HG02840 (cell line): ENCODE results near the gene SIAH1.
A peak's percentile ranks its signal among the peaks of the same experiment; 100 is the strongest.
"Not testable (repeated sequence)": the region's sequence is repeated elsewhere in the genome, so short reads cannot be mapped to it uniquely, and the experiment has no call there.

ENCODE experiments used
- ATAC-seq: cut with Tn5 transposase; IDR thresholded peaks from one replicate; pipeline ENCODE4 v1.9.1; 2021; ENCODE audit warnings: mild to moderate bottlenecking, moderate library complexity, moderate number of reproducible peaks; ENCODE audit not compliant: unreplicated experiment, low FRiP score

Gene SIAH1, protein sequence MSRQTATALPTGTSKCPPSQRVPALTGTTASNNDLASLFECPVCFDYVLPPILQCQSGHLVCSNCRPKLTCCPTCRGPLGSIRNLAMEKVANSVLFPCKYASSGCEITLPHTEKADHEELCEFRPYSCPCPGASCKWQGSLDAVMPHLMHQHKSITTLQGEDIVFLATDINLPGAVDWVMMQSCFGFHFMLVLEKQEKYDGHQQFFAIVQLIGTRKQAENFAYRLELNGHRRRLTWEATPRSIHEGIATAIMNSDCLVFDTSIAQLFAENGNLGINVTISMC

GRCh38 chr16:48385253-48386150 lies at the start of gene SIAH1:
Gene SIAH1 (minus strand): TSS chr16:48385413. CDS start chr16:48362428, 22,985 bp downstream.
- peak; percentile 80 for ATAC-seq

- no peak for ATAC-seq
These were observed 49.6 kb upstream of the SIAH1 start for GRCh38 chr16:48434653-48435317.

DNA sequence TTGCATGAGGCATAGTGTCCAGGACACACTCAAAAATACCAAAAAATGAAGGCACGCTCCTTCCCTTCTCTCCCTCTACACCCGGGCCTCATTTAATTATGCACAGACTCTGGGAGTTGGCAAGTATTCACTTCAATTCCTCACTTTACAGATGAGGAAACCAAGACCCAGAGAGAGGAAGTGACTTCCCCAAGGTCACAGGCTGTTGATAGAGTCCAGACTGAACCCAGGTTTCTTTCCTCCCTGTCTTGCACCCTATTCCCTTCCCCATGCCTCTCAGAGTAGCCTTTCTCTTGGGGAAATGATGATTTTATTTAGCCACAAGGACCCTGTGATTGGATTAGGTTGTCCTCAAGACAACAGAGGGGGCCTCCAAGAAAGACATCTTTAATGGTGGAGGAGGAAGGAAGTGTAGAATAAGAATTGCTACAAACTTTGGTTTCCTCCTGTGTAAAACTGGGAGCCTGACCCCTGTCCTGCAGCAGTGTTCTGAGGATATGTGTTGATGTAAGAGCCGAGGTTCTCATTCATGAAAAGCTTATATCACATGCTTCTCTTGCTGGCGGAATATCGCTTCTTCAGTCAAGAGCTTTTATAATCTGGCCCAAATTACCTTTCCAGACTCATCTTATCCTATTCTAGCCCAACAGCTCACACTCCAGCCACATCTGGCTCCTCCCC lies 48.8 kb upstream of the SIAH1 start:
- no peak for ATAC-seq

DNA sequence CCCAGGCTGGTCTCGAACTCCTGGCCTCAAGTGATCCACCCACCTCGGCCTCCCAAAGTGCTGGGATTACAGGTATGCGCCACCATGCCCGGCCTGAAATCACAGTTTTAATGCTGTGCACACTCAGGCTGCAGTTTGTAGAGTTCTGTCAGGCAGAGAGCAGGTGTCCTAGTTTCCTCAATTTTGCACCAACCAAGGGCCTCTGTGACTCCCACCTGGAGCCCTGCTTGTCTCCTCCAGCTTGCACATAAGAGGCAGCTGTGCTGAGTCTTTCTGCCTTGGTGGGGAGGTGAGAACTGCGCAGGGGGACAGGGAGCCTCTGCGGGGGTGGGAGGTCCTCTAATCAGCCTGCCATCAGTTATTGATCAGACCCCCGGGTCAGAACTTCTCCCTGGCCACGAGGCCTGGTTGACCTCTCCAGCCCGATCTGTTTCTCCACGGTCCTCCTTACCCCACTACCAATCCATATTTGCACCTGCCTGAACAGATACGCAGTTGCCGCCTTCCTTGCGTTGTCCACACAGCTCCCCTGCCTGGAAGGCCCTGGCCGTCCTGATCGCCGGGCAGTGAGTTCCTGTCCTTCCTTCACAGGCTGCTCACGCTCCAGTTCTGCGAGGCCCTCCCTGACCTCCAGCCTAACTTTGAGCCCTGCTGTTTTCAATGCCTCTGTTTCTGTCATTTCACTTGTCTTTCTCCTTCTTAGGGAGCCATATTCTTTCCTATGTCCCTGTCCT lies 48.1 kb upstream of the SIAH1 start:
- no peak for ATAC-seq

- ATAC-seq, result peak; percentile 62
These were observed 46.9 kb upstream of the SIAH1 start for GRCh38 chr16:48432136-48432535.

DNA sequence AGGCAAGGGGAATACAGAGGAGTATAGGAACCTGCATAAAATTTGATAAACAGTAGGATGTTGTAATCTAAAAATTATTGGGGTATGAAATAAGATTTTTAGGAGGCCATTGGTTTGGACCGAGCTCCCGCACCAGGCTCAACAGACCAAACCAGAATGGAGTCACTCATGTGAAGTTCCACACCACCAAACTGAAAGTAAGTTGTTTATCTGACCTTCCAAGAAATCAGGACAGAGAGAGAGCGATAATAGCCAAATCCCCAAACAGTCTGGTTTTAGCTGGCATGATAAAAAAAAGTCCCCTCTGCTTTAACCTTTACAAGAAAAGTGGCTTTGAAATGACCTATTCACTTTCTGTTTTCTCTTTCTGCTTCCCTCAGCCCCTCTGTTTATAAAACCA lies 45.7 kb upstream of the SIAH1 start:
- ATAC-seq, result no peak

- ATAC-seq, result no peak
These were observed 41.3 kb upstream of the SIAH1 start for GRCh38 chr16:48426244-48427141.

DNA sequence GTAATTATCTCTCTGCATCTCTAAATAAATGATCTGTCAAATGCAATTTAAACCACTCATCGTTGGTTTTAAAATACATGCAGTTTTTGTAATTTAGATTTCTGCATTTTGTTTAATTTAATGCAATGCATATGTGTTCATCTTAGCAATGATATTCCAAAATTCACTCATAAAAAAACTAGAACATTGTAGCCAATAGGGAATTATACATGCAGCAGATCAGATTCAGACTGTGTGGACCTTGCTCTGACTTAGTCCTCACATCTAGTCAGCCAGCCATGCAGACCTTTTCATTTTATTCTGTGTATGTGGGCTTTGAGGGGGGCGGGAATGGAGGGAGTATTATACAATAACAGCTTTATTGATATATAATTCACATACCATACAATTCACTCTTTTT lies 37.3 kb upstream of the SIAH1 start:
- no peak for ATAC-seq

GRCh38 chr16:48421741-48422140 lies 36.5 kb upstream of the SIAH1 start:
- ATAC-seq, result no peak

- no peak for ATAC-seq
These were observed 35.2 kb upstream of the SIAH1 start for GRCh38 chr16:48420437-48420836.

GRCh38 chr16:48416617-48417016 lies 31.4 kb upstream of the SIAH1 start:
- not testable (repeated sequence) for ATAC-seq

GRCh38 chr16:48413272-48413671 lies 28.1 kb upstream of the SIAH1 start:
- no peak for ATAC-seq

- ATAC-seq, result no peak
These were observed 24.8 kb upstream of the SIAH1 start for GRCh38 chr16:48409839-48410632.

DNA sequence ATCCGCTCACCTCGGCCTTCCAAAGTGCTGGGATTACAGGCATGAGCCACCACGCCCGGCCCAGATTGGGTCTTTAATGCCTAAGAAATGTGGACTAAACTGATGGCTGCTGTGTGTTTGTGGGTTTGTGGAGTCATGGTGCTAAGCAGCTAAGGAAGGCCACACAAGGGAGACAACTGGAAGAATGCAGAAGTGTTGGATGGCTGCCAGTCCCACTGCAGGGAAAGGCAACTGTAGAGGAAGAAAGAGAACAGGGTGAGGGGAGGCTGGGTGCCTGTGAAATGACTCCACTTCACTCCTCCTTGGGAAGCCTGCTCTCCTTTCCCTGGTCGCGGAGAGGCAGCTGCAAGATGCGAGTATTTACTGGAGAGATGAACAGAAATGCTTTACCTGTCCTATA lies 23.5 kb upstream of the SIAH1 start:
- no peak for ATAC-seq

DNA sequence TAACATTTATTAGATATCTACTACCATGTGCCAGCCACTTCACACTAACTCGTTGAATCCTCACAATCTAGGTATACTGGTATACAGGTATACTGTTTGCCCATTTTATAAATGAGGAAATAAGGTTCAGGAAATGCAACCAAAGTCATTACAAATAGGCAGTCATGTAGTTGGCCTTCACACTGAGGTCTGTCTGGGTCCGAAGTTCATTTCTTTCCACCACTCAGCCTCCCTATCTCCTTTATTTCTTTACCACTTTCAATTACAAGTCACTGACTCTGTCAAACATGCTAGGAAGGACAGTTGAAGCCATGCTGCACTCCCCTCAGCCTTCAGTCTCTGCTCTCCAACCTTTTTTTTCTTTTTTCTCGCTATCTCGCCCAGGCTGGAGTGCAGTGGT lies 20.7 kb upstream of the SIAH1 start:
- no peak for ATAC-seq

DNA sequence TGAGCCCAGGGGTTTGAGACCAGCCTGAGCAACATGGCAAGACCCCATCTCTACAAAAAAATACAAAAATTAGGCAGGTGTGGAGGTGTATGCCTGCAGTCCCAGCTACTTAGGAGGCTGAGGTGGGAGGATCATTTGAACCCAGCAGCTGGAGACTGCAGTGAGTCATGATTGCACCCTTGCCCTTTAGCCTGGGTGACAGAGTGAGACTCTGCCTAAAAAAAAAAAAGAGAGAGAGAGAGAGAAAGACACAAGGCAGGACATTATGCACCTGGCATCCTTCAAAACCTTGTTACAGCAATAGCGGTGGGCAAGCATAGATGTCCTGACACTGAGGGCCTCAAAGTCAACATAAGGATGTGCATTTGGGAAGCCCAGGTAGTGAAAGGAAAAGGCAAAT lies 19.9 kb upstream of the SIAH1 start:
- no peak for ATAC-seq

GRCh38 chr16:48402547-48402946 lies 17.3 kb upstream of the SIAH1 start:
- not testable (repeated sequence) for ATAC-seq

- ATAC-seq, result no peak
These were observed 10.2 kb upstream of the SIAH1 start for GRCh38 chr16:48395375-48395774.
